Right atrium auricular region (tissue), 2 donors: ENCODE results near the gene ZNF473. TPM values are rescaled to one million over a fixed set of nuclear protein-coding genes. Genes with fewer than 3 reads are reported as not detected.

Source experiments
- DNase-seq: peaks from one replicate; pipeline ENCODE4 v3.0.0-alpha.2; 2019; ENCODE audit warnings: low spot score
- H3K27ac ChIP-seq, 2 donors: fragments of 200-600 bp; sonication (generic); 1 replicate in 1 of 2; 2 replicates in 1 of 2; pipeline ENCODE4 v1.5.1; 2016 to 2019
- H3K27me3 ChIP-seq, 2 donors: fragments of 200-600 bp; sonication (generic); one replicate each; pipeline versions ENCODE4 v1.5.1 to v1.6.0; 2017 to 2019
- H3K36me3 ChIP-seq: fragments of 200-600 bp; sonication (generic); one replicate; pipeline ENCODE4 v1.5.1; 2016
- H3K4me1 ChIP-seq, 2 donors: fragments of 200-600 bp; sonication (generic); one replicate each; pipeline versions ENCODE4 v1.5.1 to v1.6.0; 2017 to 2019
- H3K4me3 ChIP-seq, 2 donors: fragments of 200-600 bp; sonication (generic); 1 replicate in 1 of 2; 2 replicates in 1 of 2; pipeline ENCODE4 v1.5.1; 2017 to 2019; ENCODE audit warnings: mild to moderate bottlenecking in 1 of 2, moderate library complexity in 1 of 2
- H3K9me3 ChIP-seq, 2 donors: fragments of 200-600 bp; sonication (generic); one replicate each; pipeline ENCODE4 v1.5.1; 2019
- total RNA-seq, 2 donors: library from RNA; depleted of rRNA; stranded (reverse); fragments of >200 nt; gene quantifications; one replicate each; pipeline ENCODE4 v1.1.0, GENCODE V29; 2016
- TF ChIP-seq, protein P1 (sequence below), 2 donors: fragments of 200-600 bp; sonication (generic); IDR thresholded peaks; one replicate each; pipeline ENCODE4 v1.5.1; 2019; ENCODE audit warnings: antibody characterized with exemption in 2 of 2

ZNF473 gene
- total RNA-seq, 2 donors from 2014 or later, result 2.3 to 4.2 TPM

DNA sequence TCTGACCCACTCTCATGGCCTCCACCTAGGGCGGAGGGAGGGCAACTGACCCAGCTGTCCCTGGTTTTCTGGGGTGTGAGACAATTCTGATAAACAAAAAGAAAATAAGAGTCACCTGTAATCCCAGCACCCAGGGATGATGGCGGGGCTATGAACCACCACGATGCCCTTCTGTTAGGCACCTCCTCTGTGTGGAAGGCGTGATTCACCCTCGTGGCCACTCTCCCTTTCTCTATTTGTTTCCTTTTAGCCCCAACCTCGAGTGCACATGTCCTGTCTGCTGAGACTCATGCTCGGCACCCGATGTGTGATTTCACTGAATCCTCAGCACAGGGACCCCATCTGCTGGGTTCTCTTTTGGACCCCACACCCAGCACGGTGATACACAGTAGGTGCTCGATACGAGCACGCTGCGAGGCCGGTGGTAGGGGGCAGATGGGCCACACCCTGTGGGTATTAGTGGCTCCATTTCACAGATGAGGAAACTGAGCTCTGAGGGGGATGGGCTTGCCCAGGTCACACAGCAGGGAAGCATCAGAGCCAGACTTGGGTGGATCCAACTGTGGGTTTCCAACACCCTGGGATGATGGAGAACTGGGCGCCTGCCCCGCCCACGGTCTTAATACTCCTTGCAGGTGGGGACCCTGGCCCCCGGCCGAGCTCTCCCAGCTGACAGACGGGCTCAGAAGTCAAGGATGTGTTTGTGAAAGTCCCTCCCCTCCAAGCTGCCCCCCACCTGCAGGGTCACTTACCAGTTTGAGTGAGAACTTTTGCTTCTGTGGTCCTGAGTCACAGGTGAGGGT lies 25.6 kb upstream of the ZNF473 start:
- Histone ChIP-seq H3K4me1 (peaks cover 0 to 16% of the 10 kb centered on the region in 2 donors), H3K4me3 (no peak overlapping the region), H3K36me3 (peaks cover 70% of the 10 kb centered on the region), H3K9me3 (no peaks in the 10 kb centered on the region), H3K27me3 (no peaks in the 10 kb centered on the region), H3K27ac (no peak overlapping the region)
- TF ChIP-seq, protein P1, sequence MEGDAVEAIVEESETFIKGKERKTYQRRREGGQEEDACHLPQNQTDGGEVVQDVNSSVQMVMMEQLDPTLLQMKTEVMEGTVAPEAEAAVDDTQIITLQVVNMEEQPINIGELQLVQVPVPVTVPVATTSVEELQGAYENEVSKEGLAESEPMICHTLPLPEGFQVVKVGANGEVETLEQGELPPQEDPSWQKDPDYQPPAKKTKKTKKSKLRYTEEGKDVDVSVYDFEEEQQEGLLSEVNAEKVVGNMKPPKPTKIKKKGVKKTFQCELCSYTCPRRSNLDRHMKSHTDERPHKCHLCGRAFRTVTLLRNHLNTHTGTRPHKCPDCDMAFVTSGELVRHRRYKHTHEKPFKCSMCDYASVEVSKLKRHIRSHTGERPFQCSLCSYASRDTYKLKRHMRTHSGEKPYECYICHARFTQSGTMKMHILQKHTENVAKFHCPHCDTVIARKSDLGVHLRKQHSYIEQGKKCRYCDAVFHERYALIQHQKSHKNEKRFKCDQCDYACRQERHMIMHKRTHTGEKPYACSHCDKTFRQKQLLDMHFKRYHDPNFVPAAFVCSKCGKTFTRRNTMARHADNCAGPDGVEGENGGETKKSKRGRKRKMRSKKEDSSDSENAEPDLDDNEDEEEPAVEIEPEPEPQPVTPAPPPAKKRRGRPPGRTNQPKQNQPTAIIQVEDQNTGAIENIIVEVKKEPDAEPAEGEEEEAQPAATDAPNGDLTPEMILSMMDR (IDR thresholded peaks at IDR 0.05), result no peak
- no peak for DNase-seq

DNA sequence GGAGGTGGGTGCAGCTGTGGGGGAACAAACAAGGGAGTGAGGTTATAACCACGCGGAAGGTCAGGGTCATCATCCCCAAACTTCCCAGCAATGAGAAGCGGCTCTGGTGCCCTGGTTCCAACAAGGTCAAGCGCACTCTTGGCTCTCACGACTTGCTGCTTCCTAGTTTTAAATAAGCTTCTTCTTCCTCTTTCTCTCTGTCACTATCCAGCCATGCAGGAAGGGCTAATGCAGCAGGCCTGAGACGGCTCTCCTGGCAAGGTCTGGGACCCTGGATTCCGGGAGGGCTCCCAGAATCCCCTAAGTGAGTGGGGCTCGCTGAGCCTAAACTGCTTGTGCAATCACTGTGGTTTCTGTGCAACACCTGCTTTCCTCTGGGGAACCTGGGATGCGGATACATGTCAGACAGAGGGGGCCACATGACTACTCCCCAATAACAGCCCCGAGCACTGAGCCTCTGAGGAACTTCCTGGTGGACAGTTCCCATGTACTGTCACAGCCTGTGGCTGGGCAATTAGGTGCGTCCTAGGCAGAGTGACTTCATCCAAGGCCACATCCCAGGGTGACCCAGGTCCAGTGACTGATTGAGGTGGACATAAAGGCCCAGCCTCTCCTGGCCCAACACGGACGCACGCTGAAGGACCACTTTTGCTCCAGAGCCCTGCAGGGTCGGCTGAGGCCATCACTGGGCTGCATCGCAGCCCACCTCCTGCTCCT lies 24.8 kb upstream of the ZNF473 start:
- TF ChIP-seq, protein P1 (IDR thresholded peaks at IDR 0.05), result no peak
- Histone ChIP-seq H3K4me3 (no peak overlapping the region), H3K36me3 (peaks cover 70% of the 10 kb centered on the region)

DNA sequence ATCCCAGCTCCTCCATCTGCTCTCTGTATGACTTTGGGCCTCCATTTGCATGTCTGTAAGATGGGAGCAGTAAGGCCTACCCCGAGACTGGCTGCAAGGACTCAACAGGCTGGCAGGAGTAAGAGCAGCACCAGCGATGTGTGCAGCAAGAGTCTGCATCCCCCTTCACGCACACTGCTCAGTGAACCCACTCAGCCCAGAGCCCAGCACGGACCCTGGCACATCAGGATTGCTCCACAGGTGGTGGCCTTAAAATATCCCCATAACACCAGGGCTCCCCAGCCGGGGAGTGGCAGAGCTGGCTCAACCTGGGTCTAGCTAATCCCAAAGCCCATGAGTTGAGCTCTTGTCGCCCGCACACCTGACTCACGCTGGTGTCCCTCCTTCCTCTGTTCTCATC lies 24.0 kb upstream of the ZNF473 start:
- no peak for DNase-seq
- Histone ChIP-seq H3K27ac (no peak overlapping the region), H3K36me3 (peaks cover 70% of the 10 kb centered on the region), H3K4me3 (no peak overlapping the region), H3K27me3 (no peaks in the 10 kb centered on the region), H3K4me1 (peaks cover 0 to 16% of the 10 kb centered on the region in 2 donors), H3K9me3 (no peaks in the 10 kb centered on the region)
- TF ChIP-seq, protein P1 (IDR thresholded peaks at IDR 0.05), result no peak

More for the DNA sequence above, 24.8 kb upstream of the ZNF473 start:
- Histone ChIP-seq H3K27me3 (no peaks in the 10 kb centered on the region), H3K4me1 (peaks cover 0 to 16% of the 10 kb centered on the region in 2 donors), H3K27ac (no peak overlapping the region), H3K9me3 (no peaks in the 10 kb centered on the region)
- no peak for DNase-seq

DNA sequence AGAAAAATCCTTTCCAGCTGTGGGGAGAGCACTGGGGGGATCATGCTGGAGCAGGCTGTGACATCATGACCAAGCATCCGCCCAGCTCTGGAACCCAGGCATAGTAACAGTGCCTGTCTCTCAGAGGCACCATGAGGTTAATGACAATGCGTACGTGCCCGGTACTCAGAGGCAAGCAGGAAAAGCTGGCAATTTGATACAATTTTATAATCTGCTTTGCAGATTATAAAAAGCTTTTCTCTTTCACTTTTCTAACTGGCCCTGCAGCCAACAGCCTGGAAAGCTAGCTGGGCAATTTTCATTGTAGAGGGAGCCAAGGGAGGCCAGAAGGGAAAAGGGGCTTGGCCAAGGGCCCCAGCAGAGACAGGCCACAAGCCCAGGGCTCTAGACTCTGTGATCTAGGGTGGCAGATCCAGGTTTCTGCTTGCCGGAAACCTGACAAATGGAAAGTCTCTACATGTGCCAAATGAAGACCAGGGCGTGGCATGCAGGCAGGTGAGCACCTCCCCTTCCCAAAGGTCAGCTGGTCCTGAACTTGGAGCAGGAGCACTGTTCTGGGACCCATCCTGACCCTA lies 23.3 kb upstream of the ZNF473 start:
- Histone ChIP-seq H3K9me3 (no peaks in the 10 kb centered on the region), H3K4me3 (no peak overlapping the region), H3K4me1 (peaks cover 0 to 16% of the 10 kb centered on the region in 2 donors), H3K36me3 (peaks cover 71% of the 10 kb centered on the region), H3K27ac (no peak overlapping the region), H3K27me3 (no peaks in the 10 kb centered on the region)
- TF ChIP-seq, protein P1 (IDR thresholded peaks at IDR 0.05), result no peak
- DNase-seq, result no peak

DNA sequence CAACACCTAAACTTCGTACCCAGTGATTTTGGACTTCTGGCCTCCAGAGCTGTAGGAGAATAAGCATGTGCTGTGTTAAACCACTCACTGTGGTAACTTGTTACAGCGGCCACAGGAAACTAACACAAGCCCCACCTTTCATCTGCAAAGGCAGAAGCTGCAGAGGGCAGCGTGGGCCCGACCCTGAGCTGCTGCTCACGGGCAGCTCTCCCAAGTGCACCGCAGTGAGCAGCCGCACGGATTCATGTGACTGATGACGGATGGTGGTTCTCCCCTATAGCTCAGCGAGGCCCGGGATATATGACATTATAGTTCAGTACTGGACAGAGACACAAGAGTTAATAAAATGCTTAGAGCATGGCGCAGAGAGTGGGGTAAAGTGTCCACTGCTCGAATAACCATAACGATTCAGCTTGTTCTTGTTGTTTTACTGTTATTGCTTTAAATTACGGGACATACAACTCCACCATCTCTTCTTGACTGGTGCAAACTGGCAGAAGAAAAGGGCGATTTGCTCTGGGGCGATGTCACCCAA lies 22.5 kb upstream of the ZNF473 start:
- H3K4me3 ChIP-seq, result no peak overlapping the region
- H3K4me1 ChIP-seq, result peaks cover 0 to 16% of the 10 kb centered on the region in 2 donors
- H3K27ac ChIP-seq, result peak overlapping the region in 1 of 2 donors; percentile 75

More for the DNA sequence above, 22.5 kb upstream of the ZNF473 start:
- H3K9me3 ChIP-seq, result no peaks in the 10 kb centered on the region
- H3K36me3 ChIP-seq, result peaks cover 79% of the 10 kb centered on the region
- no peaks in the 10 kb centered on the region for H3K27me3 ChIP-seq
- no peak for DNase-seq
- TF ChIP-seq, protein P1 (IDR thresholded peaks at IDR 0.05), result no peak
